BLaER1 treated with 17β-estradiol and CSF1 and Interleukin-3, amounts not matched to agents 10 nM and 100 nM (cell line): ENCODE data around the gene DAPK3.
A peak's percentile ranks its signal among the peaks of the same experiment; 100 is the strongest.
"Not testable (repeated sequence)": the region's sequence is repeated elsewhere in the genome, so short reads cannot be mapped to it uniquely, and the experiment has no call there.

Experiments used
- H3K27ac ChIP-seq, 11 experiments: shearing (Covaris generic); formaldehyde crosslinking; 2 replicates each; pipeline ENCODE4 v1.8.1; 2022
- H3K27me3 ChIP-seq, 11 experiments: shearing (Covaris generic); formaldehyde crosslinking; 2 replicates each; pipeline ENCODE4 v1.8.1; 2022
- H3K36me3 ChIP-seq, 11 experiments: shearing (Covaris generic); formaldehyde crosslinking; 2 replicates each; pipeline ENCODE4 v1.8.1; 2022
- H3K4me1 ChIP-seq, 10 experiments: shearing (Covaris generic); formaldehyde crosslinking; 2 replicates each; pipeline ENCODE4 v1.8.1; 2022
- H3K4me2 ChIP-seq, 11 experiments: shearing (Covaris generic); formaldehyde crosslinking; 2 replicates each; pipeline ENCODE4 v1.8.1; 2022
- H3K4me3 ChIP-seq, 10 experiments: shearing (Covaris generic); formaldehyde crosslinking; 2 replicates each; pipeline ENCODE4 v1.8.1; 2022
- H3K9ac ChIP-seq, 11 experiments: shearing (Covaris generic); formaldehyde crosslinking; 2 replicates each; pipeline ENCODE4 v1.8.1; 2022
- H3K9me3 ChIP-seq, 11 experiments: shearing (Covaris generic); formaldehyde crosslinking; replicated peaks in 1 of 11; 2 replicates each; pipeline ENCODE4 v1.8.1; 2022
- H4K20me1 ChIP-seq, 11 experiments: shearing (Covaris generic); formaldehyde crosslinking; 2 replicates each; pipeline ENCODE4 v1.8.1; 2022
- Cebpa-rat ChIP-seq, 11 experiments: shearing (Covaris generic); IDR thresholded peaks; 2 replicates each; pipeline ENCODE4 v1.8.1; 2022

Gene DAPK3

DNA sequence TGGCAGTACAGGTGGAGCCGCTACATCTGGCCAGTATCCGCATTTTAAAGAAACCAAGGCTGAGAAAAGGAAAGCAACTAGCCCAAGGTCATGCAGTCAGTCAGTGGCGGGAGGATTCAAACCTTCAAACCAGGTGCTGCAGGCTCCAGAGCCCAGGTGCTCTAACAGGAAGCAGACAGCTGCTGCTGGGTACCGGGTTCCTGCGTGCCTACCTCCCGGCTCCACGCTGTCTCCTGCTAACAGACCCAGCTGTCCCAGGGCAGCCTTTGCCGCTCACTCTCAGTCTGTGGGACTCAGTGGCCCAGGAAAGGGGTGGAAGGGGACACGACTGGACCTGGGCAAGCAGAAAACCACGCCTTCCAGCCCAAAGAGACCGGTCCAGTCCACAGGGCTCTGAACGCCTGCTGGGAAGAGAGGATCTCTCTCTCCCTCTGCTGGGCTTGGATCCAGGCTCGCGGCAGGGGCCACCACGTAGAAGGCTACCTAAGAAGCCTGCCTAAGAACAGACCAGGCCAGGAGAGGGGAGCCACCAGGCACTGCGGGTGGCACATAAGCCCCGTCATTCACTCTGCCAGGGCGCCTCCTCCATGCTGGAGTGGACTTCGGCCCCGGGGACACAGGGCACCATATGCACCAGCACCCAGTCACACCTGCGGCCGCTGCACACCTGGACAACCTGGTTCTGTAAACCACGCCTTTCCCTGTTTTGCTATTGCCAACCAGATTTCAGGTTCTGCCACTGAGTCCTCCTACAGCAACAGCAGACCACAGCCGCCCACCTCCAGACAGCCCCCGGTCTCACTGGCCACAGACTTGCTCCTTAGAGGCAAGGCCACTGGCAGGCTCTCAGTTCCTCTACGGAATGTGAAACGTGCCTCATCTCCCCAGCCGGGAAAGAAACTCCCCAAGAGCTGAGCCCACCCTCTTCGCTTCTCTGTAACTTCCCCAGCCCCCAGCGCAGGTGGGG is 4.6 kb downstream of the DAPK3 start:
- H3K4me2 ChIP-seq, result no peak overlapping the region
- peaks cover 23 to 26% (median 25%) of the 10 kb centered on the region in 10 experiments for H3K4me1 ChIP-seq
- H3K9me3 ChIP-seq, result no peaks in the 10 kb centered on the region
- H3K9ac ChIP-seq, result peak overlapping the region in 4 of 11 experiments; percentile 7 to 19 (median 16); a peak in 5 of 22 replicates
- H4K20me1 ChIP-seq, result peaks cover 56 to 89% (median 76%) of the 10 kb centered on the region in 11 experiments
- no peak for TF ChIP-seq Cebpa-rat (IDR thresholded peaks at IDR 0.05)
- H3K4me3 ChIP-seq, result no peak overlapping the region
- H3K27me3 ChIP-seq, result no peaks in the 10 kb centered on the region
- peaks cover 74 to 82% (median 78%) of the 10 kb centered on the region in 11 experiments for H3K36me3 ChIP-seq
- no peak overlapping the region for H3K27ac ChIP-seq

DNA sequence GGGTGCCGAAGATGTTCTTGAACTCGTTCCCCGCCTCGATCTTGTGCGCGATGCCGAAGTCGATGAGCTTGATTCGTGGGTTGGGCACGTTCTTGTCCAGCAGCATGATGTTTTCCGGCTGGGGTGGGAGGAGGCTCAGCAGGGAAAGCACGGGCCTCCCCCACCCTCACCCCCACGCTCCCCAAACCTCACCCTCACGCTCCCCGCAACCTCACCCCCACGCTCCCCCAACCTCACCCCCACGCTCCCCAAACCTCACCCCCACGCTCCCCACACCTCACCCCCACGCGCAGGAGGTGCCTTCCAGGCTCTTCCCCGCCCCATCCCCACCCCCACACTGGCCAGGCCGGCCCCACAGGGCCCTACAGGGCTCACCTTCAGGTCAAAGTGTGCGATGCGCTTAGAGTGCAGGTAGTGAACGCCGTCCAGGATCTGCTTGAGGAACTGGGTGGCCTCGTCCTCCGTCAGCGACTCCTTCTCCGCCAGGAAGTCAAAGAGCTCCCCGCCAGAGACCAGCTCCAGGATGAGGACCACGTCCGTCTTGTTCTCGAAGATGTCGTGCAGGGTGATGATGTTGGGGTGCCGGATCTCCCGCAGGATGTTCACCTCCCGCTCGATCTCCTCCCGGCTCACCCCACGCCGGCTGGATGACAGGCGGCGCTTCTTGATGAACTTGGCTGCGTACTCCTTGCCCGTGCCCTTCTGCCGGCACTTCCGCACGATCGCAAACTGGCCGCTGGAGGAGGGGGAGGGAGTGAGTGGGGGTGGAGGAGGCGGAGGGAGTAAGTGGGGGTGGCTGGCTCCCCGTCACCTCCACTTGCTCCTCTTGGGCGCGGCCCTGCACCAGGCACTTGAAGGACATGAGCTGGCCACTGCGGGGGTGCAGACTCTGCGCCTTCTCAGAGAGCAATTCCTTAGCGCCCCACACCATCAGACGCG is 6.4 kb downstream of the DAPK3 start:
- Histone ChIP-seq H3K27me3 (no peaks in the 10 kb centered on the region), H3K36me3 (peaks cover 92 to 99% (median 95%) of the 10 kb centered on the region in 11 experiments), H3K9me3 (no peaks in the 10 kb centered on the region), H3K4me2 (no peak overlapping the region), H4K20me1 (peaks cover 43 to 92% (median 64%) of the 10 kb centered on the region in 11 experiments), H3K4me1 (peaks cover 13 to 17% (median 15%) of the 10 kb centered on the region in 10 experiments), H3K9ac (no peak overlapping the region), H3K27ac (no peak overlapping the region), H3K4me3 (no peak overlapping the region)
- no peak for TF ChIP-seq Cebpa-rat (IDR thresholded peaks at IDR 0.05)

DNA sequence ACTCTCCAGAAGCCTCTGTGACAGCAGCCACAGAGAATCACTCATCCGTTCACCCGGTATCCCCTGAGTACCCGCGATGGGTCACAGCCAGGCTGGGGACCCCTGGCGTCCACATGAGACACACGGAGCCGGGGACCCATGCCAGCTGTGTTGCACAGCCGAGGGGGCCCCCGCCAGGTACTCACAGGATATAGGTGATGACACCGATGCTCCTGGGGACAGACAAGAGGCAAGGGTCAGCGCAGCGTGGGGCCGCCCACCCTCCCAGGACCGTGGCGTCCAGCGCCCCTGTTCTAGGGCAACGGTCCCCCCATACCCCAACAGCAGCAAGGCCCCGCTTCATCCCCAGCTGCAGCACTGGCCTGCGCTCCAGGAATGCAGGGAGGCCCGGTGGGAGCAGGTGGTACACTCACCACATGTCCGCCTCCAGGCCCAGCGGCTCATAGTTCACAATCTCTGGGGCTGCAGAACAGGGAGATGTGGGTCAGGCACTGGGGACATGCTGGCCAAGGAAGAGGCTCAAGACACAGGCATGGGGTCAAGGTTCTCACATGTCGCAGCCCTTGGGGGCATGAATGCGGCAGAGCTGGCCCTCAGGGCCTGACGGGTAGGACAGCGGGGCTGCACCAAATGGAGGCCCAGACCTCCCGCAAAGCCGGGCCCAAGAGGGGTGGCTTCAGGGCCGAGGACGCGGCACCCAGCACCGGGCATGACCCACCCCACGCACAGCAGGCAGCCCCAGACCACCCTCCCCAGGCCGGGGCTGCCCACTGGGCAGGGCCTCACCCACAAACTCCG is 7.2 kb downstream of the DAPK3 start:
- Histone ChIP-seq H3K36me3 (peaks cover 92 to 99% (median 96%) of the 10 kb centered on the region in 11 experiments), H3K27ac (no peak overlapping the region), H3K9me3 (no peaks in the 10 kb centered on the region), H3K4me2 (no peak overlapping the region), H4K20me1 (peaks cover 38 to 92% (median 62%) of the 10 kb centered on the region in 11 experiments), H3K4me3 (no peak overlapping the region), H3K4me1 (peaks cover 5 to 9% (median 6%) of the 10 kb centered on the region in 10 experiments), H3K27me3 (no peaks in the 10 kb centered on the region), H3K9ac (no peak overlapping the region)
- TF ChIP-seq Cebpa-rat (IDR thresholded peaks at IDR 0.05), result no peak

DNA sequence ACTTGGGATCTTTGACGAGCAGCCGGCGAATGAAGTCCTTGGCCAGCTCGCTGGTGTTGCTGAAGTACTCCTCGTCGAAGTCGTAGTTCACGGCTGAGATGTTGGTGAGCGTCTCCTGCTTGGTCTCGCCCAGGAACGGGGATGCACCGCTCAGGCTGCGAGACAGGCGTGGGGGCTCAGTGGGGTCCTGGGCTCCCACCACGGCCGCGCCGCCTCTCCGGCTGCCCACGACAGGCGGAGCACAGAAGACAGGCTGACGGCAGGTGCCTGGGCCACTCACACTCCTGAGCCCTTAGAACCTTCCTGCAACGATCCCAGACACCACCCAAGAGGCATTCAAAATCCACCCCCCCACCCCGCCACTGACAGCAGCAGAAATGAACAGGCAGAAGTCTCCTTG is 9.9 kb downstream of the DAPK3 start:
- H3K4me1 ChIP-seq, result peaks cover 0 to 4% (median 0%) of the 10 kb centered on the region in 10 experiments; a peak in 2 of 20 replicates
- peaks cover 85 to 99% (median 92%) of the 10 kb centered on the region in 11 experiments for H3K36me3 ChIP-seq
- no peaks in the 10 kb centered on the region for H3K27me3 ChIP-seq
- no peak overlapping the region for H3K9ac ChIP-seq
- no peaks in the 10 kb centered on the region for H3K9me3 ChIP-seq
- TF ChIP-seq Cebpa-rat (IDR thresholded peaks at IDR 0.05), result no peak
- H4K20me1 ChIP-seq, result peaks cover 12 to 87% (median 43%) of the 10 kb centered on the region in 11 experiments; a peak in 19 of 22 replicates
- no peak overlapping the region for H3K4me2 ChIP-seq
- no peak overlapping the region for H3K4me3 ChIP-seq
- no peak overlapping the region for H3K27ac ChIP-seq

DNA sequence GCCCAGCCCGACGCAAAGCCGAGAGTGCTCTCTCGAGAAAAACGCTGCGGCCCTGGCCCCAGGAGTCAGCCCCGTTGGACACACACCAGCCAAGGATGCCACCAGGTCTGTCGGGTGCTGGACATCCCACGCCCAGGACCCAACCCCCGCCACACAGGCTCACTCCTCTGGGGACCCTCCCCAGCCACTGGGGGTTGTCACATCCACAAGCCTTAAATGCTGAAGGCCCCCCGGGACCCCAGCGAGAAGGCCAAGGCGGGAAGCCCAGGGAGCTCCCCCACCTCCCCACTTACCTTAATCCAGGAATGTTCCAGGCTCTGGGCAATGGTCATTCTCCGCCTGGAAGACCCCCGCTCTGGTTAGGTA is 11.2 kb downstream of the DAPK3 start:
- peaks cover 0 to 83% (median 31%) of the 10 kb centered on the region in 11 experiments; a peak in 15 of 22 replicates for H4K20me1 ChIP-seq
- H3K9me3 ChIP-seq, result no peaks in the 10 kb centered on the region
- no peak for TF ChIP-seq Cebpa-rat (IDR thresholded peaks at IDR 0.05)
- H3K27ac ChIP-seq, result no peak overlapping the region
- H3K4me2 ChIP-seq, result no peak overlapping the region
- no peak overlapping the region for H3K4me3 ChIP-seq
- H3K36me3 ChIP-seq, result peaks cover 78 to 97% (median 86%) of the 10 kb centered on the region in 11 experiments
- peaks cover 0 to 4% (median 0%) of the 10 kb centered on the region in 10 experiments; a peak in 2 of 20 replicates for H3K4me1 ChIP-seq
- H3K27me3 ChIP-seq, result no peaks in the 10 kb centered on the region
- no peak overlapping the region for H3K9ac ChIP-seq

DNA sequence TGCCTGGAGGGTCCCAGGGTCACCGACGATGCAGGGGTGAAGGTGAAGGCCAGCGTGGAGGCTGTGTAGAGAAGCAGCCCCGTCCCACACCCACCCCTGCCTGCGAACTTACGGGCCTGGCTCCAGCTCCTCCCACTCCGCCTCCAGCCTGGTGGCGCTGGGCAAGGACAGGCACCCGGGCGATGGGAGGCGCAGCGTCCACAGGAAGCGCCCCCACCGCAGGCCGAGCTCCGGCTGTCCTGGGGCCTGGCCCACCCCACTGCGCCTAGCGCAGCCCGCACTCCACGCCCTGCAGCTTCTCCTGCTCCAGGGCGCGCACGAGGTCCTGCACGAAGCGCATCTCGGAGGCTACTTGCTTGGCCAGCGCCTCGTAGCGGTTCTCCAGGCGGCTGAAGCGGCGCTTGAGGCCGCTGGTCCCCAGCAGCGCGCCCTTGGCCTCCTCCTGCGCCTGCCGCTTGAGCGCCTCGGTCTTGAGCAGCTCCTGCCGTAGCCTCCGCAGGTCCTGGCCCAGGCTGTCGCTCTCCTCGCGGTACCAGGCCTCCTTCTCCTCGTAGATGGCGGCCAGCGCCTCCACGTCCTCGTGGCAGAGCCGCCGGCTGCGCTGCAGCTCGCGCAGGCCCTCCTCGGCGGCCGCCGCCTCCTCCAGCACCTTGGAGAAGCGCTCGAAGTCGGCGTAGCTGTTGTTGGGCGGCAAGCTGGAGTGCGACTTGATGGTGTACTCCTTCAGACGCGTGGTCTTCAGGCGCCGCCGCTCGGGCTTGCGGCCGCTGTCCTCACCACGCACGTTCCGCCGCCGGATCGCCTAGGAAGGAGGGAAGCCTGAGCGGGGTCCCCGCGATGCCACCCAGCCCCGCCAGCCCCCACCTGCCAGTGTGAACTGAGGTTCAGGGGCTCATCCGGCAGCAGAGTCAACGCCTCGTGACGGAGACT is 11.8 kb downstream of the DAPK3 start:
- no peak overlapping the region for H3K4me3 ChIP-seq
- peaks cover 74 to 93% (median 83%) of the 10 kb centered on the region in 11 experiments for H3K36me3 ChIP-seq
- no peak overlapping the region for H3K27ac ChIP-seq
- no peak overlapping the region for H3K4me2 ChIP-seq
- H3K9me3 ChIP-seq, result no peaks in the 10 kb centered on the region
- no peaks in the 10 kb centered on the region for H3K27me3 ChIP-seq
- peaks cover 0 to 82% (median 31%) of the 10 kb centered on the region in 11 experiments; a peak in 15 of 22 replicates for H4K20me1 ChIP-seq
- H3K9ac ChIP-seq, result no peak overlapping the region
- peaks cover 0 to 4% (median 0%) of the 10 kb centered on the region in 10 experiments; a peak in 2 of 20 replicates for H3K4me1 ChIP-seq
- no peak for TF ChIP-seq Cebpa-rat (IDR thresholded peaks at IDR 0.05)

DNA sequence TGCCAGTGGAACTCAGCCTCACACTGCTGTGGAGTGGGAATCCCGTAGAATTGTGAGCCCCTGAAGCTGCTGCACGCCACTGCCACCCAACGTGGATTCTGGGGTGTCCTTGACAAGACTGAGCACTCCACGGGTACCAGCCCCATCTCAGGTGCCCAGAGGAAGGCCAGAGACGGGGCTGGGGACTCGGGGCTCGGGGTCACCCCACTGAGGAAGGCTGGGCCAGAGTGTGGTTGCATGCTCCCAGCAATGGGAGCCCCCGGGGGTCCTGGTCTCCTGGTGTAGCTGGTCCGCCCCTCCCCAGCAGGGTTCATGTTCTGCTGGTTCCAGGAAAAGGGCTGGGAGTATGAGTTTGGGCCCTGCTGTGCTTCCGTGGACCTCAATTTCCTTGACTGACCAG is 15.2 kb downstream of the DAPK3 start:
- H3K9ac ChIP-seq, result no peak overlapping the region
- no peak overlapping the region for H3K4me3 ChIP-seq
- no peaks in the 10 kb centered on the region for H3K9me3 ChIP-seq
- H4K20me1 ChIP-seq, result peaks cover 0 to 55% (median 17%) of the 10 kb centered on the region in 11 experiments; a peak in 13 of 22 replicates
- peaks cover 40 to 59% (median 49%) of the 10 kb centered on the region in 11 experiments for H3K36me3 ChIP-seq
- no peak for TF ChIP-seq Cebpa-rat (IDR thresholded peaks at IDR 0.05)
- no peak overlapping the region for H3K4me2 ChIP-seq
- peaks cover 17 to 28% (median 26%) of the 10 kb centered on the region in 10 experiments for H3K4me1 ChIP-seq
- H3K27ac ChIP-seq, result no peak overlapping the region
- no peaks in the 10 kb centered on the region for H3K27me3 ChIP-seq

DNA sequence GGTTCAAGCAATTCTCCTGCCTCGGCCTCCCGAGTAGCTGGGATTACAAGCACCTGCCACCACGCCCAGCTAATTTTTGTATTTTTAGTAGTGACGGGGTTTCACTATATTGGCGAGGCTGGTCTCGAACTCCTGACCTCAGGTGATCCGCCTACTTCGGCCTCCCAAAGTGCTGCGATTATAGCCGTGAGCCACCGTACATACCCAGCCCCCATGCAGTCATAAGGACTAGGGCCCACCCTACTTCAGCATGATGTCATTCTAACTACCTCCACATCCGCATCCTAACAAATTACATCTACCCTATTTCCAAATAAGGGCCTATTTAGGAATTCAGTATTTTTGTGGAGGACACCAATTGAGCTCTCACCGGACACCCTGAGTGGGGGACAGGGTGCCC is 15.6 kb downstream of the DAPK3 start:
- not testable (repeated sequence) for H3K4me3 ChIP-seq, H3K9me3 ChIP-seq, H3K9ac ChIP-seq, H3K27ac ChIP-seq, H3K4me2 ChIP-seq, H3K27me3 ChIP-seq
- Histone ChIP-seq H3K4me1 (peaks cover 21 to 32% (median 30%) of the 10 kb centered on the region in 10 experiments), H3K36me3 (peaks cover 36 to 55% (median 45%) of the 10 kb centered on the region in 11 experiments), H4K20me1 (peaks cover 0 to 50% (median 16%) of the 10 kb centered on the region in 11 experiments; a peak in 13 of 22 replicates)
